Fibroblast of skin of right biceps (primary cell): ENCODE data around the gene ST3GAL4.
"Not testable (repeated sequence)": the region's sequence is repeated elsewhere in the genome, so short reads cannot be mapped to it uniquely, and the experiment has no call there.

Source experiments
- DNase-seq: peaks from one replicate; pipeline ENCODE4 v3.0.0-alpha.2; 2013

Gene ST3GAL4

GRCh38 chr11:126366064-126366822 is 10.8 kb downstream of the ST3GAL4 start:
- no peak for DNase-seq

GRCh38 chr11:126366823-126367654 is 11.6 kb downstream of the ST3GAL4 start:
- not testable (repeated sequence) for DNase-seq

- not testable (repeated sequence) for DNase-seq
These were observed 12.3 kb downstream of the ST3GAL4 start for GRCh38 chr11:126367806-126368205.

GRCh38 chr11:126368336-126369119 is 13.0 kb downstream of the ST3GAL4 start:
- not testable (repeated sequence) for DNase-seq

- DNase-seq, result no peak
These were observed 14.5 kb downstream of the ST3GAL4 start for GRCh38 chr11:126370016-126370415.

- no peak for DNase-seq
These were observed 16.1 kb downstream of the ST3GAL4 start for GRCh38 chr11:126371595-126371994.

GRCh38 chr11:126373389-126374066 is 18.0 kb downstream of the ST3GAL4 start:
- DNase-seq, result not testable (repeated sequence)

- not testable (repeated sequence) for DNase-seq
These were observed 19.2 kb downstream of the ST3GAL4 start for GRCh38 chr11:126374562-126375300.

- DNase-seq, result peak; percentile 51
These were observed 20.2 kb downstream of the ST3GAL4 start for GRCh38 chr11:126375726-126376125.

GRCh38 chr11:126378763-126379162 is 23.3 kb downstream of the ST3GAL4 start:
- DNase-seq, result peak; percentile 63

GRCh38 chr11:126380909-126381308 is 25.4 kb downstream of the ST3GAL4 start:
- DNase-seq, result no peak

- DNase-seq, result not testable (repeated sequence)
These were observed 26.5 kb downstream of the ST3GAL4 start for GRCh38 chr11:126381960-126382359.

GRCh38 chr11:126382641-126383040 is 27.2 kb downstream of the ST3GAL4 start:
- DNase-seq, result not testable (repeated sequence)

GRCh38 chr11:126383339-126384335 is 28.2 kb downstream of the ST3GAL4 start:
- DNase-seq, result no peak

GRCh38 chr11:126384449-126385070 is 29.1 kb downstream of the ST3GAL4 start:
- no peak for DNase-seq

- no peak for DNase-seq
These were observed 30.7 kb downstream of the ST3GAL4 start for GRCh38 chr11:126385991-126386728.

- DNase-seq, result not testable (repeated sequence)
These were observed 31.2 kb downstream of the ST3GAL4 start for GRCh38 chr11:126386729-126387071.

GRCh38 chr11:126387857-126388256 is 32.4 kb downstream of the ST3GAL4 start:
- DNase-seq, result no peak

GRCh38 chr11:126390272-126390867 is 34.9 kb downstream of the ST3GAL4 start:
- DNase-seq, result no peak
